SK-N-MC (cell line): ENCODE measurements around the gene GJD3.

Source experiments
- DNase-seq: peaks from one replicate; pipeline ENCODE4 v3.0.0-alpha.2; 2011; ENCODE audit warnings: low read depth, low spot score
- H3K27ac ChIP-seq: fragments of 200-600 bp; sonication (generic); 2 replicates; pipeline ENCODE4 v1.5.1; 2016; ENCODE audit warnings: mixed run types
- H3K36me3 ChIP-seq: fragments of 200-600 bp; sonication (generic); 2 replicates; pipeline ENCODE4 v1.6.1; 2017; ENCODE audit warnings: antibody characterized with exemption, low read length, mixed read lengths; ENCODE audit not compliant: insufficient read depth
- H3K4me3 ChIP-seq: fragments of 200-600 bp; sonication (generic); 2 replicates; pipeline ENCODE4 v1.5.1; 2016
- H3K9ac ChIP-seq: fragments of 200-600 bp; sonication (generic); 2 replicates; pipeline ENCODE4 v1.8.0; 2017; ENCODE audit warnings: mixed run types, mixed read lengths; ENCODE audit not compliant: insufficient read length
- H3K9me3 ChIP-seq: fragments of 200-600 bp; sonication (generic); 2 replicates; pipeline ENCODE4 v1.6.1; 2017; ENCODE audit warnings: low read depth, mild to moderate bottlenecking, antibody characterized with exemption, low read length, moderate library complexity, mixed read lengths
- EZH2 ChIP-seq: fragments of 200-600 bp; sonication (generic); IDR thresholded peaks from one replicate; pipeline ENCODE4 v1.6.1; 2017; ENCODE audit warnings: antibody characterized with exemption
- FOXP2 ChIP-seq: optimal IDR thresholded peaks from 2 replicates; pipeline ENCODE3; 2011; ENCODE audit warnings: mild to moderate bottlenecking, moderate library complexity; ENCODE audit not compliant: insufficient read depth; ENCODE audit errors: extremely low read length, control extremely low read depth
- POLR2AphosphoS5 ChIP-seq: IDR thresholded peaks from 2 replicates; pipeline ENCODE4 v1.6.1; 2012; ENCODE audit warnings: mild to moderate bottlenecking, low read depth, low read length, borderline replicate concordance

Gene GJD3

DNA sequence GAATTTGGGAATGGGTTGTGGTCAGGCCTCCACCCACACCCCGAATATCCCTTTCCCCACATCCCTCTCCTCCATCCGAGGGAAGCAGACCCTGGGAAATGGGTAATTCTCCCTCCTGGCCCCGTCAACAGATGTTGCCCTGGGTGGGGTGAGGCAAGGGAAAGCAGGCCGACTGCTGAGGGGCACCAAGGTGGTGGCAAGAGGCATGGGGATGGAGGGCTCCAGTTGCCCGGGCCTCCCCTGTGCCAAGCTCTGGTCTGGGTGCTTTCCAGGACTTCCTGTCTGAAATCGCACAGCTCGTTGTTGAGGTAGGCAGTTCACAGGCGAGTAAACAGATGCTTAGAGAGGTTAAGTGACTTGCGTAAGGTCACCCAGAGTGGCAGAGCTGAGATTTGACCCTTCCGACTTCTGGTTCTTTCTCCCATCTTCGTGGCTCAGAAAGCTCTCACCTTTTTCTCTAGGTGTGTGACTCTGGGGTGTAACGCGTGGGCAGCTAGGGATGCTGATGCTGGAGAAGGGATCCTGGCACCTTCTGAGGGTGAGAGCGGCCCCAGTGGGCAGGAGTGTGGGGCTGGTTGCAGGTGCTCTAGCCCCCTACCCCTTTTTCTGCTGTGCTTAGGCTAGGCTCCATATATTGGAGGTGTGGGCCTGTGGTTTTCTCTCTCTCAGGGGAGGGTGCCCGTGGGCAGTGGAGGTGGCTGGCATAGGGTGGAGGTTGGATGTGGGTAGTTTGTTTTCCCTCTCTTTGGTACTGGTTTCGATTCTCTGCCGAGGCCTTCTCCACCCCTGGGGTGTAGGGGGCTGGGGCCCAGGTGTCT is 38.3 kb downstream of the GJD3 start:
- DNase-seq, result no peak

DNA sequence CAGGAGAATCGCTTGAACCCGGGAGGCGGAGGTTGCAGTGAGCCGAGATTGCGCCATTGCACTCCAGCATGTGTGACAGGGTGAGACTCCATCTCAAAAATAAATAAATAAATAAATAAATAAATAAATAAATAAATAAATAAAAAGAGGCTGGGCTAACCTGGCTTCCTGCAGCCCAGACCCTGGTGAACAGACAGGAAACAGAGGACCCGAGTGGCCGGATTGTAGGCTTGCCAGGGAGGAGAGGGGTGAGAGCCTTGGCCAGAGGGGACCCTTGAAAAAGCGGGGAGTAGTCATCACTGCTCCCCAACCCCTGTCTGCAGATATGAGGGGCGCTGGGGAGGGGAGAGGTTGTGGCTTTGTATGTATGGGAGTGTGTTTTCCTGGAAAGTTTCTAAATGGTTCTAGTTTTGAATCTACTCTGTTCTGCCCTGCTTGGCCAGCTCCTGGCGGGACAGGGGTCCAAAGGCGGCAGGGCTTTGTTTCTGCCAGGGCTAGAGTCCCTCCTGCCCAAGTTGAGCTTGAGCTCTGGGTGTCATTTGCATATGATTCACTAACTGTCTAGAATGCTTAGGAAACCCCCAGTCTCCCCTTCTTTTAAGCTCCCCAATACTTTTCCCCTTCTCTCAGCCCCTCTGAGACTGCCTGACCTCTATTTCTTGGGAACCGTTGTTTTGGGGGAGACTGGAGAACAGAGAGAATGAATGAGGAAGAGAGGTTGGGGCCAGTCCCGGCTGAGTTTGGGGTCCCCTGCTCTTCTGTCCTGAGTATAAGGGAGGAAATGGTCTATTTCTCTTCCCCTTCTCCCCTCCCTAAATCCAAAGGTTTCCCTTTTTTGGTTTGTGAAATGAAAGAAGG is 39.2 kb downstream of the GJD3 start:
- Histone ChIP-seq H3K9ac (no peak overlapping the region), H3K27ac (peak overlapping the region; percentile 32; the same call in 1 of the 2 replicates)

More for the DNA sequence above, 38.3 kb downstream of the GJD3 start:
- Histone ChIP-seq H3K27ac (peak overlapping the region; percentile 32; the same call in 1 of the 2 replicates), H3K4me3 (no peak overlapping the region), H3K9ac (no peak overlapping the region), H3K36me3 (peaks cover 15% of the 10 kb centered on the region), H3K9me3 (no peaks in the 10 kb centered on the region)
- no peak for TF ChIP-seq FOXP2

DNA sequence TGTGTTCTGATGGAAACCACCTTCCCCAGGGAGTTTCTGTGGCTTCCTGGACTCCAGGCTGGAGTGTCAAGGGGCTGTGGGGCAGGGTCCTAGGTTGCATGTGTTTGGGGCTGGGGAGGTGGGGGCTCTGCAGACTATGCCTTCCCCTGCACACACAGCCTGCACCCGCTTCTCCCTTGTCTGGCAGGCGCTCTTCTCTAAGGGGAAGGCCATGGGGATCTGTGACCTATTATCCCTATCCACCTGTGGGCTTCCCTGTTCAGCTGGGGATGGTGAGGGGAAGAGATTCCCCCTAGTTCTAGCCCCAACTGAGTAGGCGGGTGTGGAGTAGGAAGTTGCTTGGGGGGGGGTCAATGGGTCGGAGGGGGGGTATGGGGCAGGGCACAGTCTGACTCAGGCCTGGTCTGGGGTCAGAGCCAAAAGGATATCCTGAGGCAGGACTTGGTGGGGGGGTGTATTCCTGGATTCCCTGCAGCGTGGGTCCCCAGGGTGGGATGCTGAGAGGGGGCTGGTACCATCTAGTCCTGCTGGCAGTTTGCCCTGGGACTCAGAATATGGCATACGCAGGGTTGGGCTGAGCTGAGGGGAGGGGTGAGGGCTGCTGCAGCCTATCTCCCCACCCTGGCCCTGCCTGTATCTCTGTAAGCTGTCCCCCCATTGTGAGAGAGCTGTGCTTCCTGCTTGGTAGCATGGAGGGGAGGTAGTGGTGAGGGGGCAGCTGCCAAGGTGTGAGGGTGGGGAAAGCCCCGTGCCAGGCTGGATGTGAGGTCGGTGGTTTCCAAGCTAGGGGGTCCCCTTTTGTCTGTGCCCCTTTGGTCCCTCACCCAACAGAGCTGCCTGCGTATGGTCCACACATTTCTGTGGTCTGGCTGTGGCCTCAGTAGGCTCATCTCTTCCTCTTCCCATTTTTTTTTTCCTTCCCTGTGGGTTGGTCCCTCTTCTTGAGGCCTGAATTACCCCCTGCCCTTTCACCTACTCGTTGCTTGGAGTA is 40.9 kb downstream of the GJD3 start:
- peaks cover under 1% of the 10 kb centered on the region; the same call in 1 of the 2 replicates for H3K36me3 ChIP-seq
- TF ChIP-seq FOXP2, result no peak
- no peak for TF ChIP-seq EZH2
- H3K4me3 ChIP-seq, result 0 out of 2 replicates have a peak overlapping the region, but pooled peaks have one; percentile 96
- DNase-seq, result no peak
- peak overlapping the region; percentile 61; the same call in 1 of the 2 replicates for H3K27ac ChIP-seq
- H3K9ac ChIP-seq, result no peak overlapping the region
- H3K9me3 ChIP-seq, result no peaks in the 10 kb centered on the region

More for the DNA sequence above, 39.2 kb downstream of the GJD3 start:
- H3K4me3 ChIP-seq, result no peak overlapping the region
- H3K36me3 ChIP-seq, result peaks cover 6% of the 10 kb centered on the region
- TF ChIP-seq EZH2 (no peak), POLR2AphosphoS5 (no peak), FOXP2 (no peak)
- no peak for DNase-seq
- no peaks in the 10 kb centered on the region for H3K9me3 ChIP-seq

DNA sequence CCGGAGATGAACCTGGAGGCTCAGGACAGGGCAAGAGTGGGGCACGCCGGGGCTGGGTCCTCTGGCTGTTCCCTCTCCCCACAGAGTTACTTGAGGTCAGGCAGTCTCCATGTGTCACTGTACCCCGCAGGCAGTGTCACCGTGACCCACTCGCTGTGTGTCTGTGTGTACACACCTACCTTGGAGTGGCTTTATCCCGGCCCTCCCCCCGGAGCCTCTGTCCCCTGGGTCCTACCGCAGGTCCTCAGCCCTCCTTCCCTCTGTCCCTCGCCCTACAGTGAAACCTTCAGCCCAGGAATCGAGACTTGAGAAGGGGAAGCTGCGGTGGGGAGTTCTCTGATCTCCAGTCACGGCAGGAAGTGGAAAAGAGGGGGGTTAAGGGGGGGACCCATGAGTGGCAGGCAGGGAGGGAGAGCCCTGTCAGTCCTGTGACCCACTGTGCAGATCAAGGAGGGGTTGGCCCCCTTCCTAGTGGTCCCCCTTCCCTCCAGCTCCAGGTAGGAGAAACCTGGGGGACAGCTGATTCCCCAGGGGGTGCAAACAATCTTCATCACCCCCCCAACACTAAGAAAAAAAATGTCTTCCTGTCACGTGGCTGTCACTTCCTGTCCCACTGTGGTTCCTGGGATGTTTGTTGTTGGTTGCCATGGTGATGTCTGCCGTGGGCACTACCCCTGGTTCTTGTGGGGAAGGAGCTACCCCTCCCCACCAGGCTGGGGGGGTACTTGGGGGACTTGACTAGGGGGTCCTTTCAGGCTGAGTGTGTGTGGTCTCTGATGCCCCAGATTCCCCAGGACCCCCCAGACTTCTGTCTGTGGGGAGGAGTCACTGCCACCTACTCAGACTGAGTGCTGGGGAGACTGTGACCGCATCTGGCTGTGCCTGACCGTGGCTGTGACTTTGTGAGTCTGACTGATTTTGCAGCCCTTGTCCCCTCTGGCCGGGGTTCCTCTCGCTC is 41.9 kb downstream of the GJD3 start:
- TF ChIP-seq EZH2 (no peak), POLR2AphosphoS5 (0 out of 2 replicates have a peak, but pooled peaks have one; percentile 23)
- DNase-seq, result peak; percentile 72
- peak overlapping the region; percentile 78 for H3K27ac ChIP-seq
- H3K36me3 ChIP-seq, result no peaks in the 10 kb centered on the region; the same call in 1 of the 2 replicates
- H3K9me3 ChIP-seq, result no peaks in the 10 kb centered on the region
- peak overlapping the region; percentile 96 for H3K4me3 ChIP-seq
- H3K9ac ChIP-seq, result peak overlapping the region; percentile 14

DNA sequence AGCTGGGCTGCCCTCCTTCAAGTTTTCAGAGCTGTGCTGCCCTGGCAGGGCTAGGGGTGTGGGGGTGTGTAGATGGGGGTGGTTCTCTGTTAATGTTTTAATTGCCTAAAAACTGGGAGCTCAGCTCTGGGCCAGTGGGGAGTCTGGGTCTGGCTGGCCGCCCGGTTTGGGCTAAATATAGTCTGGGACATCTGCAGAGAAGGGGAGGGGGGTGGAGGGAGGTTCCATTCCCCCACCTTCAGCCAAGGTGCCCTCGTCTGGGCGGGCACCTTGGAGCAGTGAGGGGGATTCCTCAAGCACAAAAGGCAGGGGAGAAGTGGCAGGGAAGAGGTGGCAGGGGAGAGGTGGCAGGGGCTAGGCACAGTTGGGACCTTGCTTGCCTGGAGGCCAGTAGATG is 42.6 kb downstream of the GJD3 start:
- Histone ChIP-seq H3K9me3 (no peaks in the 10 kb centered on the region), H3K36me3 (no peaks in the 10 kb centered on the region), H3K9ac (no peak overlapping the region), H3K27ac (peak overlapping the region; percentile 78; the same call in 1 of the 2 replicates), H3K4me3 (peak overlapping the region; percentile 96)
- no peak; the same call in 1 of the 2 replicates for TF ChIP-seq POLR2AphosphoS5
- TF ChIP-seq EZH2, result no peak
- no peak for TF ChIP-seq FOXP2
- no peak for DNase-seq

DNA sequence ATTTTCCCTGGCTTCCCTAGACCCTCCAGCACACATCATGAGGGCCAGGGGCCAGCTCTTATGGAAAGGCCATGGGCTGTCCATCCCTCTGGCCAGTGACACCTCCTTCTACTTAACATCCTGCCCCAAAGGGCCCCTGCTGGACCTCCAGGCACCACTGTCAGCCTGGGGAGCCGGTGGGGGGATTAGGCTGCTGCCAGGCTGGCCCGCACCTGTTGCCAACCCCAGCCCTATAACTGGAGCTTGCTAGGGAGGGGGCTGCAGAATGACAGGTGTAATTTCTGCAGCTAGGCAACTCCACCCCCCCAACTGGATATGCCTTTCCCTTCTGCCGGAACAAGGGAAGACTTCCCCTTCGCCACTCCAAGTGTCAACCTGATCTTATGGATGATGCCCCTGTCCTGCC is 43.0 kb downstream of the GJD3 start:
- H3K36me3 ChIP-seq, result no peaks in the 10 kb centered on the region
- no peaks in the 10 kb centered on the region for H3K9me3 ChIP-seq
- TF ChIP-seq FOXP2 (no peak), POLR2AphosphoS5 (no peak), EZH2 (no peak)
- H3K27ac ChIP-seq, result peak overlapping the region; percentile 62; the same call in 1 of the 2 replicates
- H3K9ac ChIP-seq, result no peak overlapping the region
- no peak for DNase-seq
- H3K4me3 ChIP-seq, result peak overlapping the region; percentile 96
